MM.1S (cell line): ENCODE results near the gene HIVEP2.

Experiments
- DNase-seq: peaks from one replicate; pipeline ENCODE4 v3.0.0-alpha.2; 2015
- H2AFZ ChIP-seq: fragments of 300-600 bp; sonication (generic); 2 replicates; pipeline ENCODE4 v1.6.0; 2016; ENCODE audit warnings: antibody characterized with exemption, low read length
- H3F3A ChIP-seq: fragments of 300-600 bp; sonication (generic); 2 replicates; pipeline ENCODE4 v1.6.1; 2016; ENCODE audit warnings: mild to moderate bottlenecking, antibody characterized with exemption, low read length, moderate library complexity, mixed read lengths; ENCODE audit not compliant: insufficient read depth
- H3K27ac ChIP-seq: fragments of 300-600 bp; sonication (generic); 2 replicates; pipeline ENCODE4 v1.5.1; 2016; ENCODE audit warnings: mild to moderate bottlenecking, low read length
- H3K27me3 ChIP-seq: fragments of 300-600 bp; sonication (generic); replicated peaks from 2 replicates; pipeline ENCODE4 v1.6.0; 2016; ENCODE audit warnings: low read length; ENCODE audit not compliant: insufficient read depth
- H3K36me3 ChIP-seq: fragments of 300-600 bp; sonication (generic); replicated peaks from 2 replicates; pipeline ENCODE4 v1.6.1; 2016; ENCODE audit warnings: mild to moderate bottlenecking, low read length, mixed read lengths; ENCODE audit not compliant: insufficient read depth
- H3K4me1 ChIP-seq: fragments of 300-600 bp; sonication (generic); 2 replicates; pipeline ENCODE4 v1.6.1; 2016; ENCODE audit warnings: low read length, mixed read lengths
- H3K4me2 ChIP-seq: fragments of 300-600 bp; sonication (generic); 2 replicates; pipeline ENCODE4 v1.6.0; 2016; ENCODE audit warnings: low read depth, low read length
- H3K4me3 ChIP-seq: fragments of 300-600 bp; sonication (generic); 2 replicates; pipeline ENCODE4 v1.5.1; 2016; ENCODE audit warnings: low read length, mixed read lengths
- H3K79me2 ChIP-seq: fragments of 300-600 bp; sonication (generic); 2 replicates; pipeline ENCODE4 v1.6.1; 2016; ENCODE audit warnings: mixed run types, low read length, mixed read lengths
- H3K9ac ChIP-seq: fragments of 300-600 bp; sonication (generic); 2 replicates; pipeline ENCODE4 v1.6.1; 2016; ENCODE audit warnings: low read length, mixed read lengths
- H3K9me2 ChIP-seq: fragments of 300-600 bp; sonication (generic); replicated peaks from 2 replicates; pipeline ENCODE4 v1.6.1; 2016; ENCODE audit warnings: mild to moderate bottlenecking, low read length, mixed read lengths; ENCODE audit not compliant: insufficient read depth
- H3K9me3 ChIP-seq: fragments of 300-600 bp; sonication (generic); replicated peaks from 2 replicates; pipeline ENCODE4 v1.6.1; 2016; ENCODE audit warnings: mild to moderate bottlenecking, low read length, mixed read lengths; ENCODE audit not compliant: insufficient read depth
- H4K20me1 ChIP-seq: fragments of 300-600 bp; sonication (generic); 2 replicates; pipeline ENCODE4 v1.6.1; 2016; ENCODE audit warnings: mild to moderate bottlenecking, low read length, moderate library complexity, mixed read lengths; ENCODE audit not compliant: insufficient read depth
- CTCF ChIP-seq: fragments of 300-600 bp; sonication (generic); IDR thresholded peaks from 2 replicates; pipeline ENCODE4 v1.5.1; 2016; ENCODE audit warnings: antibody characterized with exemption, low read length, mixed read lengths
- EZH2 ChIP-seq: fragments of 300-600 bp; sonication (generic); optimal IDR thresholded peaks from 2 replicates; pipeline ENCODE3; 2017; ENCODE audit warnings: low read depth, mild to moderate bottlenecking, antibody characterized with exemption, low read length, mixed read lengths
- EZH2phosphoT487 ChIP-seq: fragments of 300-600 bp; sonication (generic); IDR thresholded peaks from 2 replicates; pipeline ENCODE4 v1.6.1; 2018; ENCODE audit warnings: antibody characterized with exemption, low read length

Gene HIVEP2

GRCh38 chr6:142804490-142804889 is 140.5 kb downstream of the HIVEP2 start:
- H3K27ac ChIP-seq, result no peak overlapping the region
- H3K4me2 ChIP-seq, result no peak overlapping the region

DNA sequence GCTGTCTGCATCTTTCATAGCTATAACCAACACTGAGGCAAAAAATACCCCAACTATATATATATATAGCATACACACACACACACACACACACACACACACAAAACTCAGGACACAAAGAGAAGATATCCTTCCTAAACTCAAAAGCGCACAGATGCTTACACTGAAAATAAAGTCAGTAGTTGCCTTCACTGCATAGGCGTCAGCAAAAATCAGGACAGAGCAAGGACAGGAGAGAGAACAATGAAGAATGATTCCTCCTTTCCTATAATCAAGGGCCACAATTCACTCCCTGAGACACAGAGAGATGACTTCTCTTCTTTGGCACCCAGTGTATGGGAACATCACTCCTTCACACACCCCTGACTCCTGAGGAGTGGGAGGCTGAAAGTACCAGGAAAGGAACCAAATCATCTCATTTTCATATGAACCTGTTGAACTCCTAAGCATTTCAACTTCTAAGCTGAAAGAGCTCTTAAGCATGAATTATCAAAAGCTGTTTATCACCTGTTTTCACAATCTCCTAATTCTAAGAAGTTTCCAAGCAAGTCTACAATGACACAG is 141.4 kb downstream of the HIVEP2 start:
- no peak overlapping the region for H3K9ac ChIP-seq
- H4K20me1 ChIP-seq, result no peaks in the 10 kb centered on the region
- H3K9me2 ChIP-seq, result no peaks in the 10 kb centered on the region
- DNase-seq, result no peak
- no peak overlapping the region for H3K27ac ChIP-seq
- peaks cover 32% of the 10 kb centered on the region for H3K4me1 ChIP-seq
- no peaks in the 10 kb centered on the region for H3K27me3 ChIP-seq
- no peak overlapping the region for H3K4me3 ChIP-seq
- no peaks in the 10 kb centered on the region for H3K36me3 ChIP-seq
- H2AFZ ChIP-seq, result no peak overlapping the region
- H3K4me2 ChIP-seq, result no peak overlapping the region
- TF ChIP-seq EZH2, result no peak
- TF ChIP-seq CTCF, result no peak
- TF ChIP-seq EZH2phosphoT487, result no peak
- peaks cover 4% of the 10 kb centered on the region; the same call in 1 of the 2 replicates for H3K79me2 ChIP-seq
- H3K9me3 ChIP-seq, result no peaks in the 10 kb centered on the region
- H3F3A ChIP-seq, result peaks cover 7% of the 10 kb centered on the region

More at GRCh38 chr6:142804490-142804889, 140.5 kb downstream of the HIVEP2 start:
- H3K9ac ChIP-seq, result no peak overlapping the region
- H3K79me2 ChIP-seq, result peaks cover 4% of the 10 kb centered on the region; the same call in 1 of the 2 replicates
- peaks cover 23% of the 10 kb centered on the region for H3K4me1 ChIP-seq
- H3K9me2 ChIP-seq, result no peaks in the 10 kb centered on the region
- no peaks in the 10 kb centered on the region for H3K27me3 ChIP-seq
- H3K36me3 ChIP-seq, result no peaks in the 10 kb centered on the region
- no peak for DNase-seq
- TF ChIP-seq CTCF (no peak), EZH2phosphoT487 (no peak), EZH2 (no peak)
- H3K9me3 ChIP-seq, result no peaks in the 10 kb centered on the region
- H3F3A ChIP-seq, result no peaks in the 10 kb centered on the region
- H3K4me3 ChIP-seq, result no peak overlapping the region
- H2AFZ ChIP-seq, result no peak overlapping the region
- H4K20me1 ChIP-seq, result no peaks in the 10 kb centered on the region

DNA sequence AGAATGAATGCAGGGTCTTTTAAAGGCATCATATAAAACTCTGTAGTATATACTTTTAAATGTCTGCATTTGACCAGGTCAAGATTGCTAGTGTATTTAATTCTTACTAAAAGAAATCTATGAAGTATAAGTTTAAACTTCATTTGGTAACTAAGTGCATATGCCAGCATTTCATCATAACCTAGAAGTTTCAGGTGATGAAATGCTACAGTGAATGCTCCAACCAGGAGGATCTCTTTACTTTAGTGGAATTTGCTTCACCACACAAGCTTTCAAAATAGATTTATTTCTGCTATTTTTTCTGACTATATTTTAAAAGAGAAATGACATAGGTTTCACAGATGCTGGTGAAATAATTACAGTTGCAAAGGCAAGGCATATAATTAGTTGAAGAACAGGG is 141.9 kb downstream of the HIVEP2 start:
- Histone ChIP-seq H3K9me3 (no peaks in the 10 kb centered on the region), H4K20me1 (no peaks in the 10 kb centered on the region), H3K4me3 (no peak overlapping the region), H2AFZ (no peak overlapping the region), H3K4me2 (no peak overlapping the region), H3F3A (peaks cover 10% of the 10 kb centered on the region), H3K27ac (no peak overlapping the region), H3K27me3 (no peaks in the 10 kb centered on the region), H3K9me2 (no peaks in the 10 kb centered on the region), H3K36me3 (no peaks in the 10 kb centered on the region), H3K9ac (no peak overlapping the region), H3K4me1 (peaks cover 32% of the 10 kb centered on the region), H3K79me2 (peaks cover 4% of the 10 kb centered on the region; the same call in 1 of the 2 replicates)
- DNase-seq, result no peak
- no peak for TF ChIP-seq CTCF
- TF ChIP-seq EZH2phosphoT487, result no peak
